DMS153 (cell line): Measurements from ENCODE around the gene SNX13.
"Not testable (repeated sequence)": the region's sequence is repeated elsewhere in the genome, so short reads cannot be mapped to it uniquely, and the experiment has no call there.

Experiments
- DNase-seq: peaks from one replicate; lab custom pipeline; 2025; lab: John Stamatoyannopoulos, UW

SNX13 gene

DNA sequence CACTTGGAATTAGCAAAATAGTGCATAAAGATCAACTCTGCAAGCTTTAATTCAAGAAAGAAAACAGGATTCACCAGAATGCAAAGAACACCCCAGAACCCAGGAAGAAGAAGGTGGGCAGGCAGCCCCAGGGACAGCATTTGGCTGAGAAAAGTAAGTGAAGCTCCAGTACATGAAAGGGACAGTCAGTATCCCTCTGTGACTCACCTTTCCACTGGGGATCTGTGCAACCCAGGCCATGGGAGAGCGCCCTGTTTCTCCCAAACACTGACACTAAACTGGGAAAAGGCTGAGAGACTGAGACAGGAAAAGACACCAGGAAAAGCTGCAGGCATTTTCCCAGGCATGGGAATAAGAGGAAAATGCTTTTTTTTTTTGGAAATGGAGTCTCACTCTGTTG lies 28.2 kb downstream of the SNX13 start:
- no peak for DNase-seq

DNA sequence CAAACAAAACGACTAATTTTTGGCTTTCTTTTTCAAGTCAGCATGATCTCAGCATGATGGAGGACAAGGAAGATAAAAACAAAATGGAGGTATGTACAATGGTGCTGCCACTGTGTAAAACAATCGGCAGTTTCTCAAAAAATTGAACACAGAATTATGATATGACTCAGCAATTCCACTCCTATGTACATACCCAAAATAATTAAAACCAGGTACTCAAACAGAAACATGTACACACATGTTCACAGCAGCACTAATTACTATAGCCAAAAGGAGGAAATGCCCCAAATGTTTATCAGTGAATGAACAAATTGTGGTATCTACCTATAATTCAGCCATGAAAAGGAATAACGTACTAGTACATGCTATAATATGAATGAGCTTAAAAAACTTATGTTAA lies 29.9 kb downstream of the SNX13 start:
- DNase-seq, result no peak

GRCh38 chr7:17909310-17909709 lies 31.0 kb downstream of the SNX13 start:
- not testable (repeated sequence) for DNase-seq

DNA sequence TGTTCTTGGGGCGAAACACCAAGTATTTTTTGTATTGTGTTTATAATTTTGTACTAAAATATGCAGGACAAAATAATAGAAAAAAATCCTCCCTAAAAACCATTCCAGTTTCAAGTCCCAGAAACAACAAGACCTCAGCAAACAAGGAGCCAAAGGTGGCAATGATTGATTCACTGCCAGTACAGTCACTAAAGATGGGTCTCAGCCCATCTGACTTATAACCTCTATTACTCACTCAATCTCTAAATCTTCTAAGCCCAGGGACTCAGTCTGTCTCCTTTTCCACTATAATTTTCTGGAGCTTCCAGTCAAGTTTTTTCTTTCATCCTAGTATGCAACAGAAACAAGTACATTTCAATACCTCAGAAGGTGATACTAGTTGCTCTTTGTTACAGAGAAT lies 33.3 kb downstream of the SNX13 start:
- DNase-seq, result no peak

- no peak for DNase-seq
Measured at GRCh38 chr7:17903337-17903736, 37.0 kb downstream of the SNX13 start.

GRCh38 chr7:17902599-17902998 lies 37.7 kb downstream of the SNX13 start:
- DNase-seq, result no peak

DNA sequence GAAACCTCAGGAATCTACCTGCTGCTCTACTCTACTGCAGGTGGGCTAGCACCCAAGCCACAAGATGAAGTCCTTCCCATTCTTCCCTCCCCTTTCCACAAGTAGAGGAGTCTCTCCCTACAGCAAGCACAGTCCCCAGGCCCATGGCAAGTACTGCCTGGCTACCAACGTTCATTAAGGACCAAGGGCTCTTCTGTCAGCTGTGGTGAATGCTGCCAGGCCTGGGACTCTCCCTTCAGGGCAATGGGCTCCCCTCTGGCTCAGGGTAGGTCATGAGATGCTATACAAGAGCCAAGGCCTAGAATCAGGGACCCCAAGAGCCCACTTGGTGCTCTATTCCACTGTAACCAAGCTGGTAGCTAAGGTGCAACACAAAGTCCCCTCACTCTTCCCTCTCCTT lies 39.8 kb downstream of the SNX13 start:
- DNase-seq, result no peak

DNA sequence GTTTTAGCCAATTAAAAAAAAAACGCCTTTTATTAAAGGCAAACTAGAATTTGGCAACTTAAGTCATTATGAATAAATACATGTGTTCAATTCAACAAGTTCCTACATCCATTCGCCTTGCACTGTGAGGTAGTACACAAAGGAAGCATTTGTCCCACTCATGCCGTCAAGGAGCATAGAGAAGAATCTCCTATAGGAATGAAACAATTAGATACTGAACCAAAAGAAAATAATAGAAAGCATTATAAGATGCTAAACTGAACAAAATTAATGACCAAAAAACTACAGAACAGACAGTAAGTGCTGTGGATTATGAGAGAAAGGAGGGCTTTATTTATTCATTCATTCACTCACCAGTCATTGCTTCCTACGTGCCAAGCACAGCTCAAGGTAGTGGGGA lies 42.2 kb downstream of the SNX13 start:
- DNase-seq, result no peak

DNA sequence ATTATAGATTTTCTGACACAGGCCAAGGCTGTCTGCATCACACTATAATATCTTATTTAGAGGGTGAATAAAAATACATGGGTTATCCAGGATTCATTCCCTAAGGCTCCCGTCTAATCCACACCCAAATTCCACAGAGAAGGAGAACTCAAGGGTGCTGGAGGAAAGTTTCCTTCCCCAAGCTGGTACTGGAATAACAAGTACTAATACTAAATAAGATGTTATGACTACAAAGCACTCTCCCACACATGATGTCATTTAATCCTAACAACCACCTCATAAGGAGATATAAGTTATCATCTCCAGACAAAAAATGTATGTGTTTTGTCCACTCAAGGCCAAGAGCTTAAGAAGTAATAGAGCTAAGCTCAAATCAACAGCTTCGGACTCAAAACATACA lies 53.0 kb downstream of the SNX13 start:
- no peak for DNase-seq

DNA sequence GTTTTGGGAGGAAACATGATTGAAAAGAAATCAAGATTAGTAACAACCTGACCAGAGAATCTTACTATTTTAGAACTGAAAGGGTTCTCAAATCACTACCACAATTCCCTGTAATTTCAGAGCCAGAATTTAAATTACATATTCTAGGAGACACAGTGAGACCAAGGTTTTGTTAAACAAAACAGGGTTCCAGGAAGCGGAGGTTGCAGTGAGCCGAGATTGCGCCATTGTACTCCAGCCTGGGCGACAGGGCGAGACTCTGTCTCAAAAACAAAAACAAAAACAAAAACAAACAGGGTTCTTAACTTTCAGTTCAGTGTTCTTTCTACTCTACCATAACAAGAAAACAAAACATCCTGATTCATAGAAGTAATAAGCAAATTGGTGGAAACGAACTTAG lies 57.6 kb downstream of the SNX13 start:
- DNase-seq, result no peak

DNA sequence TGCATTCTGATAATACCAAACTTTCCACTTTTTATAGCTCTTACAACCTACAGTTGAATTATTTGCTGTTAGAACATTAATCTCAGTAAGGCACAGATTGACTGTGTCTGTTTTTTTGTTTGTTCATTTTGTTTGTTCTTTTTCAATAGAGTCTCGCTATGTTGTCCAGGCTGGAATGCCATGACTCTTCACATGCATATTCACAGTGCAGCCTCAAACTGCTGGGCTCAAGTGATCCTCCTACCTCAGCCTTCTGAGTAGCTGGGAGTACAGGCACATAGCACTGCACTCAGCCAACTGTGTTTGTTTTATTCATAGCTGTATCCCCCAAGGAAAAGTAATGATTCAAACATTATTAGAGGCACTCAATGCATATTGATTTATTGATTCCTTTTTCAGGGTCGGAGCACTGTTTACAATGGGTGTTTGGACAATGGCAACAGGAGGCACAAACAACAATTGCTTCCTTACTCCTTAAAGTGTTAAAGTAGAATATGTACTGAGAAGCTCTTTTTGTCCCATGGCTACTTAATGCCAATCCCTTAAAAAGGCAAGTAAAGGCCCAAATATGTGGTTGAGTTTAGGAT lies 61.1 kb downstream of the SNX13 start:
- no peak for DNase-seq

DNA sequence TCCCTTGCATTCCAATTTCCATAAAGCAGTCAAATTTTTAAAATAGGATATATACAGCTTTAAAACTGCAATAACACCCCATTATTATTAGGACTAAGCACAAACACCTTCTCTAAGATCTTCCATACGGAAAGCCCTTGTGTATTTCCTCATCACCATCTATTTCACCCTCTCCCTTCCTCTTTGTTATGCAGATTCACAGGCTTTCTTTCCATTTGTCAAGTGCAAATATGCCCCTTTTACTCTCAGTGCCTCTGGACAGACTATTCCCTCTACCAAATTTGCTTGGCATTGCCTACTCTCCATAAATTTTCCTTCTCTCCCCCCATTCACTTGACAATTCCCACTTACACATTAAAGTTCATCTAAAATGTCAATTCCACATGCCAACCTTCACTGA lies 61.7 kb downstream of the SNX13 start:
- no peak for DNase-seq

DNA sequence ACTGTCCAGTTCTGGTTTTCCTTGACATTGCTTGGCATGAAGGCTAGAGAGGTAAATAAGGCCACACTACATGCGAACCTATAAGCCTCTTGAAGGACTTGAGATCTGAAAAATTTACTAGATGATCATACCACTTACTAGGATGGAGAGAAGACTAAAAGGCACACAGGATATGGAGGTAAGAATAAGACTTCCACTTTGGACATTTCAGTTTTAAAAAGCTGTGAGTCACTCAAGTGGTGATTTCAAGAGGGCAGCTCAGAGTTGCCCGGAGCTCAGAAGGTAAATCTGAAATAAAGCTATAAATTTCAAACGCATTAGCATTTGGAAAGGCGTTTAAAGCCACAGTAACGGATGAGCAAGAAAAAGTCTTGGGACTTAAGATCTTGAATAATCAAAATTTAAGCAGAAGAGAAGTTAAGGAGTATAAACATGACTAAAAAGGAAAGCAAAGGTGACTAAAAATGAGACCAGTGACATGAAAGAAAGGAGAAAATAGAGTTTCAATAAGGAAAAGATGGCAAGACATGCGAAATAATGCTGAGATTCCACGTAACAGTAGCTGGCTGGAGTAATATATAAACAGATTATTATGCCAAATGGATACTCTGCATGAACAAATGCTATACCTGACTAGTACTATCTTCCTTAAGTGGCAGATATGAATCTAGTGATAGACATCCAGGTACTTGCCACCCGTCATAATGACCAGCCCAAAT lies 68.3 kb downstream of the SNX13 start:
- DNase-seq, result no peak

DNA sequence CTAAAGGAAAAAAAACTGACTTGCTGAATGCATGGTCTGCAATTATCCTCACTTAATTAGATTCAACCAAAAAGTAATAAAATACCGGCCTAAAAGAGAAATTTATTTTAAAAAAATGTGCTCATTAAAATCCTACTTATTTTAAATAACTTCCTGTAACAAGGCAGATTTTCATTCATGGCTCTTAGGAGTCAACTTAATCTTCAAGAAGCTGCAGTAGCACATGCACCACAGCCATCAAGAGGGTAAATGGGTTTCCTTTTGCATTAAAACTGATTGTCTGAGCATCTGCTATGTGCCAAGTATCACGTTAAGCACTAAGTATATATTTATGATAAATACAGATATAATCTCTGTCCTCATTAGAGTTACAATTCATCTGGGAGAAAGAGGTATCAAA lies 69.9 kb downstream of the SNX13 start:
- no peak for DNase-seq

DNA sequence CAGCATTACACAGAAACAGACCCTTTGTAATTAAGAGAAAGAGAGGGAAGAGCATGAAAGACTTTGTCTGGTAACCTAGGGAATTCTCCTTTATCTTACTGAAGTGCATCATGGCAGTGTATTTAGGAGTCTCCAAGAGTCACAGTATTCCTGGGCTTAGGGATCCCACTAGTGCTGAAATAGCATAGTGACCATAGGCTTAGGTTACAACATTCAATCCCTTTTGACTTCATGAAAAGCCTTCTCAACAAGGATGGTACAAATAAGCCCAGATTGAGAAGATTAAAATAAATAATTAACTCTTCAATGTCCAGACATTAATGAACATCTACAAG lies 76.5 kb downstream of the SNX13 start:
- no peak for DNase-seq

GRCh38 chr7:17863095-17863808 lies 77.0 kb downstream of the SNX13 start:
- no peak for DNase-seq

GRCh38 chr7:17856251-17856650 lies 84.0 kb downstream of the SNX13 start:
- DNase-seq, result no peak

GRCh38 chr7:17855202-17855601 lies 85.1 kb downstream of the SNX13 start:
- no peak for DNase-seq

- no peak for DNase-seq
Measured at GRCh38 chr7:17854261-17855047, 85.8 kb downstream of the SNX13 start.

DNA sequence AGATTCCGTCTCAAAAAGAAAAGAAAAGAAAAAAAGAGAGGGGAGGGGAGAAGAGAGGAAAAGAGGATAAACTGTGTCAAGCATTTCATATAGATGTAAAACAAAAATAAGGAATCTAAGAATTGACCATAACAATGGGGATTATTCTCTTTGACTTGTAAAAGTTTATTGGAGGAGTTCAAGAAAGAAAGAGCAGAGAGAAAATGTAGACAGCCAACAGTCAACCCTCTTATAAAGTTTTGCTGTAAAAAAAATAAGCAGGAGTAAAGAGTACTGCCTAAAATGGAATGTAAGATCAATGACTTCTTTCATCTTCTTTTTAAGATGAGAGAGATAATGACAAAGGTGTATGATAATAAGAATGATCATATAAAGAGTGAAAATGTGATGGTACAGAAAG lies 87.9 kb downstream of the SNX13 start:
- DNase-seq, result no peak

DNA sequence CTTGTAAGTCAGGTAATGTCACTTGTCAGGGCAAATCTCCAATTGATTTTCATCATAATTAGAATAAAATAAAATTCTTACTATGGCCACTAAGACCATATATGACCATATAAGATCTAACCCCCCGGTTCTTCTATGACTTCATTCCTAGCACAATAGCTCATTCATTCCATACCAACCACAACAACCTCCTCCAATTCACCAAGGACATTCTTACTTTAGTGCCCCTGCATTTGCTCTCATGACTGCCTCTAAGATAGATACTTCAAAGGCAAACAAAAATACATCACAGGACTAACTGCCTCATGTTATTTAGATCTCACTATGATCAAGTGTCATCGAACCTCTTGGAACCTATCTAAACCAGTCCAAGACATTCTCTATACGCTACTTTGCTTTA lies 90.8 kb downstream of the SNX13 start:
- no peak for DNase-seq

- DNase-seq, result no peak
Measured at GRCh38 chr7:17848516-17848915, 91.8 kb downstream of the SNX13 start.

- DNase-seq, result no peak
Measured at GRCh38 chr7:17846935-17847334, 93.4 kb downstream of the SNX13 start.
